IMR-90 (cell line): Measurements from ENCODE around the gene RPTOR. TPM values are rescaled to one million over a fixed set of nuclear protein-coding genes. Genes with fewer than 3 reads are reported as not detected.

Experiments used
- ATAC-seq: fragments of 200-7000 bp; cut with Tn5 transposase; 2 replicates; pipeline ENCODE4 v1.9.1; 2020; ENCODE audit warnings: low read depth, mild to moderate bottlenecking, moderate library complexity
- BruUV-seq: library from RNA; stranded (reverse); fragments of 400-500 nt; replicated peaks from 2 replicates; lab custom pipeline; 2021; lab: Mats Ljungman, UMichigan
- CTCF ChIA-PET: fragments of 300-600 bp; formaldehyde crosslinking; extraction: SDS; loops from one replicate; lab custom pipeline; 2021; ENCODE audit warnings: antibody characterized with exemption; lab: Yijun Ruan, JAX
- POLR2A ChIA-PET: fragments of 300-600 bp; sonication (Branson Sonifier 250); formaldehyde crosslinking; loops from one replicate; lab custom pipeline; 2022; ENCODE audit warnings: antibody characterized with exemption; ENCODE audit not compliant: unreplicated experiment; lab: Charles Lee
- DNase-seq: peaks from one replicate; pipeline ENCODE4 v3.0.0; 2013
- H2AFZ ChIP-seq: replicated peaks from 2 replicates; pipeline ENCODE3; 2013; ENCODE audit warnings: low read length, mild to moderate bottlenecking; ENCODE audit not compliant: poor library complexity
- H2AK5ac ChIP-seq: 2 replicates; pipeline ENCODE4 v1.6.1; 2013; ENCODE audit warnings: low read depth, low read length, inconsistent platforms
- H2AK9ac ChIP-seq: replicated peaks from 2 replicates; pipeline ENCODE3; 2013; ENCODE audit warnings: mild to moderate bottlenecking, low read depth, low read length, moderate library complexity; ENCODE audit not compliant: poor library complexity
- H2BK120ac ChIP-seq: 2 replicates; pipeline ENCODE4 v1.6.1; 2013; ENCODE audit warnings: low read depth, low read length, inconsistent platforms
- H2BK15ac ChIP-seq: 3 replicates; pipeline ENCODE4 v1.6.1; 2013; ENCODE audit warnings: low read depth, low read length, inconsistent platforms
- H2BK20ac ChIP-seq: 2 replicates; pipeline ENCODE4 v1.6.1; 2013; ENCODE audit warnings: low read depth, mild to moderate bottlenecking, inconsistent platforms, low read length, moderate library complexity
- H2BK5ac ChIP-seq: 2 replicates; pipeline ENCODE4 v1.6.1; 2013; ENCODE audit warnings: mild to moderate bottlenecking, low read depth, low read length, inconsistent platforms; ENCODE audit not compliant: poor library complexity, severe bottlenecking
- H3K14ac ChIP-seq: replicated peaks from 2 replicates; pipeline ENCODE4 v1.6.1; 2013; ENCODE audit warnings: low read depth, low read length, inconsistent platforms
- H3K18ac ChIP-seq: 2 replicates; pipeline ENCODE4 v1.6.1; 2013; ENCODE audit warnings: low read depth, low read length, control low read depth
- H3K23ac ChIP-seq: 2 replicates; pipeline ENCODE4 v1.6.1; 2013; ENCODE audit warnings: low read depth, low read length, inconsistent platforms
- H3K27ac ChIP-seq: 2 replicates; pipeline ENCODE4 v1.5.1; 2013; ENCODE audit warnings: mild to moderate bottlenecking, control low read depth, low read length; ENCODE audit not compliant: insufficient read depth
- H3K27me3 ChIP-seq: 2 replicates; pipeline ENCODE4 v1.6.1; 2013; ENCODE audit warnings: low read length; ENCODE audit not compliant: control insufficient read depth, insufficient read depth
- H3K36me3 ChIP-seq: 2 replicates; pipeline ENCODE4 v1.6.1; 2013; ENCODE audit warnings: low read length, mixed read lengths; ENCODE audit not compliant: control insufficient read depth, insufficient read depth
- H3K4ac ChIP-seq: 2 replicates; pipeline ENCODE4 v1.6.1; 2013; ENCODE audit warnings: low read depth, low read length, inconsistent platforms
- H3K4me1 ChIP-seq: 2 replicates; pipeline ENCODE4 v1.6.1; 2013; ENCODE audit warnings: low read length, mixed read lengths; ENCODE audit not compliant: control insufficient read depth, insufficient read depth
- H3K4me2 ChIP-seq: 2 replicates; pipeline ENCODE4 v1.6.1; 2013; ENCODE audit warnings: low read depth, mild to moderate bottlenecking, control low read depth, low read length, moderate library complexity
- H3K4me3 ChIP-seq: 2 replicates; pipeline ENCODE4 v1.5.1; 2013; ENCODE audit warnings: low read depth, mild to moderate bottlenecking, control low read depth, low read length, moderate library complexity; ENCODE audit not compliant: insufficient read depth
- H3K56ac ChIP-seq: 2 replicates; pipeline ENCODE4 v1.6.1; 2013; ENCODE audit warnings: low read length, inconsistent platforms; ENCODE audit not compliant: insufficient read depth; ENCODE audit errors: extremely low read depth
- H3K79me1 ChIP-seq, 2 experiments: 2 replicates each; pipeline ENCODE4 v1.6.1; 2013; ENCODE audit warnings: low read length in 2 of 2, inconsistent platforms in 1 of 2, low read depth in 1 of 2
- H3K9ac ChIP-seq: 2 replicates; pipeline ENCODE4 v1.6.1; 2013; ENCODE audit warnings: low read depth, low read length, control low read depth
- H3K9me1 ChIP-seq: 2 replicates; pipeline ENCODE4 v1.6.1; 2013; ENCODE audit warnings: low read length, inconsistent platforms; ENCODE audit not compliant: insufficient read depth
- H3K9me3 ChIP-seq: 2 replicates; pipeline ENCODE4 v1.6.1; 2013; ENCODE audit warnings: low read length; ENCODE audit not compliant: control insufficient read depth, insufficient read depth
- H4K20me1 ChIP-seq: 2 replicates; pipeline ENCODE4 v1.6.1; 2013; ENCODE audit warnings: low read length, inconsistent platforms; ENCODE audit not compliant: insufficient read depth
- H4K5ac ChIP-seq: 2 replicates; pipeline ENCODE4 v1.6.1; 2013; ENCODE audit warnings: mild to moderate bottlenecking, low read depth, low read length, control low read depth
- H4K8ac ChIP-seq, 2 experiments: 2 replicates each; pipeline ENCODE4 v1.6.1; 2013; ENCODE audit warnings: low read depth in 2 of 2, low read length in 2 of 2, control low read depth in 1 of 2, inconsistent platforms in 1 of 2
- H4K91ac ChIP-seq: 2 replicates; pipeline ENCODE4 v1.6.1; 2013; ENCODE audit warnings: low read depth, low read length, inconsistent platforms; ENCODE audit not compliant: insufficient read depth
- MXI1 ChIP-seq: IDR thresholded peaks from 2 replicates; pipeline ENCODE4 v1.6.1; 2012; ENCODE audit warnings: low read depth, mild to moderate bottlenecking, low read length, moderate library complexity, borderline replicate concordance
- RAD21 ChIP-seq: IDR thresholded peaks from 2 replicates; pipeline ENCODE4 v1.6.1; 2012; ENCODE audit warnings: low read length, improper control_type of control experiment
- WGBS, 2 experiments: methylation state at CpG; one replicate each; pipeline versions ENCODE4 v1.1.5 to v1.1.7; 2013; ENCODE audit warnings: missing lambda C conversion rate in 2 of 2; ENCODE audit not compliant: insufficient read length in 1 of 2; ENCODE audit errors: extremely low coverage in 2 of 2; 5-methylcytosine and 5-hydroxymethylcytosine counted together
- dilution Hi-C: fragments of 300-500 bp; cut with HindIII; formaldehyde crosslinking; loops from one replicate; pipeline ENCODE4 v1.14.3; 2018; ENCODE audit warnings: low sequenced_read_pairs; ENCODE audit not compliant: unreplicated experiment
- in situ Hi-C: fragments of 300-500 bp; cut with MboI; formaldehyde crosslinking; loops from 3 replicates; pipeline ENCODE4 v1.14.3; 2019; ENCODE audit warnings: low sequenced_read_pairs, inconsistent platforms, mixed read lengths
- intact Hi-C: fragments of 100-400 bp; cut with micrococcal nuclease; formaldehyde crosslinking; loops from 2 replicates; pipeline ENCODE4 v1.10.0; 2022
- polyA plus RNA-seq, 3 experiments: library from polyadenylated mRNA; depleted of rRNA; stranded (reverse); fragments of >200 nt; gene quantifications; 2 replicates each; pipeline ENCODE4 v1.2.3, GENCODE V29; 2012; ENCODE audit warnings: low replicate concordance in 1 of 3
- total RNA-seq: library from RNA; depleted of rRNA; stranded (reverse); fragments of >200 nt; gene quantifications from 2 replicates; pipeline ENCODE4 v1.2.3, GENCODE V29; 2012
- TF ChIP-seq, protein P1 (sequence below): fragments of 150-350 bp; IDR thresholded peaks from 2 replicates; pipeline ENCODE4 v1.6.1; 2016; ENCODE audit warnings: low read depth, mild to moderate bottlenecking, low read length, moderate library complexity, borderline replicate concordance

Gene RPTOR
- total and polyA plus RNA-seq, 2 of the 4 experiments (the other 2 are of a cell fraction), result 10.8 to 14.7 TPM

DNA sequence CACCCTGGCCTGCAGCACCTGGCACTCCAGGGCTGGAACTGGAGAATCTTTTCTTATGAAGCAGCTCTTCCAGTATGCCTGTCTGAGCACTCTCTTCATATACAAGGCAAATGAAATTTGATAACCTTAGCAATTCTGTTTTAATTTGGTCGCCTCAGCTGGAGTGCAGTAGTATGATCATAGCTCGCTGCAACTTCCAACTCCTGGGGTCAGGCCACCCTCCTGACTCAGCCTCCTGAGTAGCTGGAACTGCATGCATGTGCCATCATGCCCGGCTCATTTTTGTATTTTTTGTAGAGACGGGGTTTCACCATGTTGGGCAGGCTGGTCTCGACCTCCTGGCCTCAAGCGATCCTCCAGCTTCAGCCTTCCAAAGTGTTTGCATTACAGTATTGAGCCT, 306.2 kb downstream of the RPTOR start:
- Histone ChIP-seq H3K79me1 (peaks cover 18 to 38% of the 10 kb centered on the region in 2 experiments; a peak in 3 of 4 replicates), H3K9me1 (peaks cover 32% of the 10 kb centered on the region), H3K4ac (0 out of 2 replicates have a peak overlapping the region, but pooled peaks have one; percentile 13), H2BK120ac (no peak overlapping the region), H2AK5ac (no peak overlapping the region), H2AK9ac (no peak overlapping the region), H3K27ac (0 out of 2 replicates have a peak overlapping the region, but pooled peaks have one; percentile 56), H2AFZ (no peak overlapping the region), H3K4me2 (no peak overlapping the region), H3K4me1 (peaks cover 18% of the 10 kb centered on the region), H4K8ac (peak overlapping the region in 1 of 2 experiments; percentile 24; a peak in 1 of 4 replicates), H3K4me3 (no peak overlapping the region), H3K56ac (no peak overlapping the region), H2BK20ac (no peak overlapping the region), H3K14ac (no peak overlapping the region), H4K5ac (no peak overlapping the region), H3K23ac (no peak overlapping the region), H2BK5ac (peak overlapping the region; percentile 66), H4K91ac (0 out of 2 replicates have a peak overlapping the region, but pooled peaks have one; percentile 7), H4K20me1 (no peaks in the 10 kb centered on the region), H3K18ac (no peak overlapping the region; the same call in 1 of the 2 replicates), H2BK15ac (peak overlapping the region; percentile 18; the same call in 1 of the 3 replicates), H3K36me3 (peaks cover 24% of the 10 kb centered on the region), H3K9me3 (no peaks in the 10 kb centered on the region), H3K9ac (no peak overlapping the region), H3K27me3 (no peaks in the 10 kb centered on the region)
- no TSS peak for BruUV-seq
- TF ChIP-seq, protein P1, sequence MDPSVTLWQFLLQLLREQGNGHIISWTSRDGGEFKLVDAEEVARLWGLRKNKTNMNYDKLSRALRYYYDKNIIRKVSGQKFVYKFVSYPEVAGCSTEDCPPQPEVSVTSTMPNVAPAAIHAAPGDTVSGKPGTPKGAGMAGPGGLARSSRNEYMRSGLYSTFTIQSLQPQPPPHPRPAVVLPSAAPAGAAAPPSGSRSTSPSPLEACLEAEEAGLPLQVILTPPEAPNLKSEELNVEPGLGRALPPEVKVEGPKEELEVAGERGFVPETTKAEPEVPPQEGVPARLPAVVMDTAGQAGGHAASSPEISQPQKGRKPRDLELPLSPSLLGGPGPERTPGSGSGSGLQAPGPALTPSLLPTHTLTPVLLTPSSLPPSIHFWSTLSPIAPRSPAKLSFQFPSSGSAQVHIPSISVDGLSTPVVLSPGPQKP, result no peak
- no peak for TF ChIP-seq RAD21
- no peak for TF ChIP-seq MXI1
- dilution Hi-C loops, result no loop called here
- no CpG with 5 or more reads among the region's 6 CpGs for WGBS, 2 experiments
- CTCF ChIA-PET, result no interaction called here
- intact Hi-C loops, result loop anchor here (10.0 kb wide), 1 partner anchor 376 kb away; the partner anchor contains the start of gene NPTX1
- in situ Hi-C loops, result no loop called here
- ATAC-seq, result peak; percentile 63; the same call in 1 of the 2 replicates
- DNase-seq, result peak; percentile 74
- POLR2A ChIA-PET, result no interaction called here
